HCT116 (cell line): ENCODE results near the gene ATXN7L1. TPM values are rescaled to one million over a fixed set of nuclear protein-coding genes. Genes with fewer than 3 reads are reported as not detected.
"Not testable (repeated sequence)": the region's sequence is repeated elsewhere in the genome, so short reads cannot be mapped to it uniquely, and the experiment has no call there.

Experiments
- ATAC-seq: fragments of 200-7000 bp; cut with Tn5 transposase; 2 replicates; pipeline ENCODE4 v1.9.1; 2020; ENCODE audit warnings: mild to moderate bottlenecking, moderate library complexity
- BruUV-seq: library from RNA; stranded (reverse); fragments of 400-500 nt; replicated peaks from 2 replicates; lab custom pipeline; 2021; lab: Mats Ljungman, UMichigan
- CTCF ChIA-PET: fragments of 300-600 bp; sonication (Branson Sonifier 250); formaldehyde crosslinking; loops from one replicate; lab custom pipeline; 2021; ENCODE audit warnings: antibody characterized with exemption; lab: Charles Lee
- POLR2A ChIA-PET: fragments of 300-600, 350-600 bp; sonication (Branson Sonifier 250); formaldehyde crosslinking; loops from one replicate; lab custom pipeline; 2021; ENCODE audit warnings: antibody characterized with exemption; lab: Charles Lee
- RAD21 ChIA-PET, 2 experiments: fragments of 300-600 bp; sonication (Branson Sonifier 250); formaldehyde crosslinking; loops; one replicate each; lab custom pipeline; 2023; ENCODE audit warnings: low total read pairs in 2 of 2; ENCODE audit not compliant: uncharacterized antibody in 2 of 2, unreplicated experiment in 2 of 2, low non-redundant PET in 1 of 2; lab: Charles Lee
- DNase-seq: peaks from one replicate; pipeline ENCODE4 v3.0.0-alpha.2; 2010; ENCODE audit warnings: low read depth, low spot score
- H2AFZ ChIP-seq: fragments of 200-600 bp; shearing (Covaris generic), sonication (generic); 2 replicates; pipeline ENCODE4 v1.6.1; 2017; ENCODE audit warnings: low read depth, mixed run types, mixed read lengths, antibody characterized with exemption, low read length; ENCODE audit not compliant: poor library complexity, severe bottlenecking
- H3K27ac ChIP-seq: 2 replicates; pipeline ENCODE4 v1.5.1; 2012; ENCODE audit warnings: low read depth, low read length
- H3K27me3 ChIP-seq: fragments of 200-600 bp; sonication (generic); 2 replicates; pipeline ENCODE4 v1.6.1; 2016; ENCODE audit warnings: mixed run types, low read length, mixed read lengths; ENCODE audit not compliant: insufficient read depth
- H3K36me3 ChIP-seq, 2 experiments: fragments of 200-500 bp in 1 of 2; fragments of 200-600 bp in 1 of 2; sonication (Bioruptor generic) in 1 of 2; sonication (generic) in 1 of 2; 2 replicates each; pipeline versions ENCODE4 v1.5.1 to v1.6.1; 2014 to 2016; ENCODE audit warnings: low read length in 2 of 2, inconsistent platforms in 1 of 2, mixed read lengths in 1 of 2, mixed run types in 1 of 2; ENCODE audit not compliant: insufficient read depth in 2 of 2, control insufficient read depth in 1 of 2
- H3K4me1 ChIP-seq, 2 experiments: fragments of 200-600 bp in 1 of 2; sonication (generic) in 1 of 2; 2 replicates each; pipeline versions ENCODE4 v1.5.1 to v1.6.1; 2012 to 2017; ENCODE audit warnings: low read length in 2 of 2, inconsistent platforms in 1 of 2, mild to moderate bottlenecking in 1 of 2, mixed read lengths in 1 of 2, mixed run types in 1 of 2, moderate library complexity in 1 of 2; ENCODE audit not compliant: insufficient read depth in 2 of 2, control insufficient read depth in 1 of 2
- H3K4me2 ChIP-seq: fragments of 200-600 bp; sonication (generic); 2 replicates; pipeline ENCODE4 v1.6.1; 2017; ENCODE audit warnings: mixed run types, low read length, mixed read lengths
- H3K4me3 ChIP-seq, 2 experiments: fragments of 200-600 bp in 1 of 2; sonication (generic) in 1 of 2; replicated peaks in 1 of 2; 2 replicates each; pipeline ENCODE4 v1.5.1; 2011 to 2016; ENCODE audit warnings: low read length in 2 of 2, control low read depth in 1 of 2, low read depth in 1 of 2, mild to moderate bottlenecking in 1 of 2, mixed read lengths in 1 of 2, mixed run types in 1 of 2
- H3K79me2 ChIP-seq: fragments of 200-600 bp; sonication (generic); 2 replicates; pipeline ENCODE4 v1.6.1; 2017; ENCODE audit warnings: mild to moderate bottlenecking, mixed run types, low read length, moderate library complexity, mixed read lengths; ENCODE audit not compliant: insufficient read depth
- H3K9ac ChIP-seq: fragments of 200-600 bp; sonication (generic); 2 replicates; pipeline ENCODE4 v1.6.1; 2016; ENCODE audit warnings: low read length, mixed read lengths
- H3K9me2 ChIP-seq: fragments of 200-600 bp; sonication (generic), shearing (Covaris generic); 2 replicates; pipeline ENCODE4 v1.6.1; 2017; ENCODE audit warnings: mixed run types, mild to moderate bottlenecking, moderate library complexity; ENCODE audit not compliant: insufficient read depth
- H3K9me3 ChIP-seq, 2 experiments: fragments of 200-500 bp in 1 of 2; fragments of 200-600 bp in 1 of 2; sonication (Bioruptor generic) in 1 of 2; sonication (generic) in 1 of 2; 2 replicates each; pipeline ENCODE4 v1.6.1; 2014 to 2017; ENCODE audit warnings: low read length in 2 of 2, mixed read lengths in 2 of 2, inconsistent platforms in 1 of 2, low read depth in 1 of 2, mild to moderate bottlenecking in 1 of 2, mixed run types in 1 of 2, moderate library complexity in 1 of 2; ENCODE audit not compliant: control insufficient read depth in 1 of 2, insufficient read depth in 1 of 2
- H4K20me1 ChIP-seq: fragments of 200-600 bp; sonication (generic), shearing (Covaris generic); 2 replicates; pipeline ENCODE4 v1.6.1; 2017; ENCODE audit warnings: mixed run types, mild to moderate bottlenecking, moderate library complexity; ENCODE audit not compliant: insufficient read depth
- EGR1 ChIP-seq: IDR thresholded peaks from 2 replicates; pipeline ENCODE4 v1.6.1; 2012; ENCODE audit warnings: low read depth
- EZH2 ChIP-seq: fragments of 200-600 bp; sonication (generic); IDR thresholded peaks from 2 replicates; pipeline ENCODE4 v1.6.1; 2017; ENCODE audit warnings: antibody characterized with exemption, mixed run types
- FOSL1 ChIP-seq: IDR thresholded peaks from 2 replicates; pipeline ENCODE4 v1.6.1; 2012; ENCODE audit warnings: low read depth
- POLR2A ChIP-seq: IDR thresholded peaks from 2 replicates; pipeline ENCODE4 v1.7.0; 2011; ENCODE audit warnings: borderline replicate concordance; ENCODE audit not compliant: insufficient read depth, insufficient read length; ENCODE audit errors: extremely low read depth
- POLR2AphosphoS5 ChIP-seq: IDR thresholded peaks from 2 replicates; pipeline ENCODE4 v1.6.1; 2011; ENCODE audit warnings: mild to moderate bottlenecking, low read depth, low read length, moderate library complexity
- SP1 ChIP-seq: IDR thresholded peaks from 2 replicates; pipeline ENCODE4 v1.6.1; 2012; ENCODE audit warnings: low read depth
- TCF7L2 ChIP-seq: IDR thresholded peaks from 2 replicates; pipeline ENCODE4 v1.7.0; 2011; ENCODE audit warnings: borderline replicate concordance, inconsistent platforms; ENCODE audit not compliant: insufficient read depth, insufficient read length; ENCODE audit errors: extremely low read depth
- ZFX ChIP-seq: fragments of 450-650 bp; IDR thresholded peaks from 2 replicates; pipeline ENCODE4 v1.6.1; 2017
- ZNF274 ChIP-seq: fragments of 200-500 bp; sonication (Bioruptor generic); IDR thresholded peaks from 2 replicates; pipeline ENCODE4 v1.6.1; 2014; ENCODE audit warnings: mild to moderate bottlenecking, low read depth, low read length, inconsistent platforms
- intact Hi-C: fragments of 100-400 bp; cut with micrococcal nuclease; formaldehyde crosslinking; loops from 2 replicates; pipeline ENCODE4 v1.10.0; 2022
- total RNA-seq: library from RNA; stranded (reverse); gene quantifications from one replicate; pipeline ENCODE4 v1.2.1, GENCODE V29; 2021; ENCODE audit not compliant: unreplicated experiment
- TF ChIP-seq, protein P1 (sequence below): IDR thresholded peaks from 2 replicates; pipeline ENCODE4 v1.6.1; 2012
- TF ChIP-seq, protein P2 (sequence below): IDR thresholded peaks from 2 replicates; pipeline ENCODE4 v1.6.1; 2012; ENCODE audit warnings: low read depth

The ATXN7L1 gene
- total RNA-seq, 1 experiment from 2014 or later = 11.5 TPM

DNA sequence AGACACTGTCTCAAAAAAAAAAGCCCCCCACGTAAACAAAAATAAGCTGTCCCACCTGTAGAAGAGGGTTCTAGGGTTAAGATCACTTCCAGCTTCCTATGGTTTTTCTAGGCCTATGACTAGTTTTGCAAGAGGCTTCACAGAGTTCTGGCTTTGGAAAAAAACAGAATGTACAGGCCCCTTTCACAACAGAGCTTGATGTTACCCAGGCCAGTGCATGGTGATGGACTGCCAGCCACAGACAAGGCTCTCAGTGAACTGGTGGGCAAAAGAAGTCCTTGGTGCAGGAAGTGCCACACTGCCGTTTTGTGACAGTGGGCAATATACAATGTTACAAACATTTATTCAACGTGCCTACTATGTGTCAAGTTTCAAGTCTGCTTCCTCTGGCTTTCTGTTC lies 276.8 kb downstream of the ATXN7L1 start:
- H3K79me2 ChIP-seq = no peaks in the 10 kb centered on the region
- H3K36me3 ChIP-seq = no peaks in the 10 kb centered on the region
- H3K9me3 ChIP-seq = no peaks in the 10 kb centered on the region
- H3K27me3 ChIP-seq = no peaks in the 10 kb centered on the region
- H3K4me3 ChIP-seq = no peak overlapping the region
- ChIA-PET CTCF (interaction anchor here (0.6 to 1.2 kb wide), 2 partner anchors 9 to 57 kb away, joined by 3 read pairs; no protein-coding TSS in a partner anchor), POLR2A (no interaction called here), RAD21 (no interaction called here)
- H3K9ac ChIP-seq = no peak overlapping the region
- DNase-seq (no peak), ATAC-seq (no peak)
- no peak overlapping the region for H2AFZ ChIP-seq
- no TSS peak for BruUV-seq
- TF ChIP-seq FOSL1 (no peak), TCF7L2 (no peak), POLR2A (no peak), SP1 (no peak), EZH2 (no peak), EGR1 (no peak), POLR2AphosphoS5 (no peak), ZFX (no peak), ZNF274 (no peak)
- TF ChIP-seq, protein P1, sequence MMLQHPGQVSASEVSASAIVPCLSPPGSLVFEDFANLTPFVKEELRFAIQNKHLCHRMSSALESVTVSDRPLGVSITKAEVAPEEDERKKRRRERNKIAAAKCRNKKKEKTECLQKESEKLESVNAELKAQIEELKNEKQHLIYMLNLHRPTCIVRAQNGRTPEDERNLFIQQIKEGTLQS = no peak
- TF ChIP-seq, protein P2, sequence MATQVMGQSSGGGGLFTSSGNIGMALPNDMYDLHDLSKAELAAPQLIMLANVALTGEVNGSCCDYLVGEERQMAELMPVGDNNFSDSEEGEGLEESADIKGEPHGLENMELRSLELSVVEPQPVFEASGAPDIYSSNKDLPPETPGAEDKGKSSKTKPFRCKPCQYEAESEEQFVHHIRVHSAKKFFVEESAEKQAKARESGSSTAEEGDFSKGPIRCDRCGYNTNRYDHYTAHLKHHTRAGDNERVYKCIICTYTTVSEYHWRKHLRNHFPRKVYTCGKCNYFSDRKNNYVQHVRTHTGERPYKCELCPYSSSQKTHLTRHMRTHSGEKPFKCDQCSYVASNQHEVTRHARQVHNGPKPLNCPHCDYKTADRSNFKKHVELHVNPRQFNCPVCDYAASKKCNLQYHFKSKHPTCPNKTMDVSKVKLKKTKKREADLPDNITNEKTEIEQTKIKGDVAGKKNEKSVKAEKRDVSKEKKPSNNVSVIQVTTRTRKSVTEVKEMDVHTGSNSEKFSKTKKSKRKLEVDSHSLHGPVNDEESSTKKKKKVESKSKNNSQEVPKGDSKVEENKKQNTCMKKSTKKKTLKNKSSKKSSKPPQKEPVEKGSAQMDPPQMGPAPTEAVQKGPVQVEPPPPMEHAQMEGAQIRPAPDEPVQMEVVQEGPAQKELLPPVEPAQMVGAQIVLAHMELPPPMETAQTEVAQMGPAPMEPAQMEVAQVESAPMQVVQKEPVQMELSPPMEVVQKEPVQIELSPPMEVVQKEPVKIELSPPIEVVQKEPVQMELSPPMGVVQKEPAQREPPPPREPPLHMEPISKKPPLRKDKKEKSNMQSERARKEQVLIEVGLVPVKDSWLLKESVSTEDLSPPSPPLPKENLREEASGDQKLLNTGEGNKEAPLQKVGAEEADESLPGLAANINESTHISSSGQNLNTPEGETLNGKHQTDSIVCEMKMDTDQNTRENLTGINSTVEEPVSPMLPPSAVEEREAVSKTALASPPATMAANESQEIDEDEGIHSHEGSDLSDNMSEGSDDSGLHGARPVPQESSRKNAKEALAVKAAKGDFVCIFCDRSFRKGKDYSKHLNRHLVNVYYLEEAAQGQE = no peak
- no peak overlapping the region for H3K27ac ChIP-seq
- H3K4me2 ChIP-seq = no peak overlapping the region
- no peaks in the 10 kb centered on the region for H4K20me1 ChIP-seq
- H3K9me2 ChIP-seq = no peaks in the 10 kb centered on the region
- intact Hi-C loops = no loop called here
- H3K4me1 ChIP-seq = peaks cover 0 to 5% of the 10 kb centered on the region in 2 experiments; a peak in 1 of 4 replicates

DNA sequence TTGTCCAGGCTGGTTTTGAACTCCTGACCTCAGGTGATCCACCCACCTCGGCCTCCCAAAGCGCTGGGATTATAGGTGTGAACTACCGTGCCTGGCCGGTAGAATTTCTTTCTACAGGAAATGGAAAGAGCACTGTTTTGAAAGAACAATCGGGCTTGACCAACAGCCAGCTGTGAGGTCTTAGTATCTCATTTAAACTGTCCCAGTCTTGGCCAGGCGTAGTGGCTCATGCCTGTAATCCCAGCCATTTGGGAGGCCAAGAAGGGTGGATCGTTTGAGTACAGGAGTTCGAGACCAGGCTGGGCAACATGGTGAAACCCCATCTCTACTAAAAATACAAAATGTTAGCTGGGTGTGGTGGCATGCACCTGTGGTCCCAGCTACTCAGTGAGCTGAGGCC lies 277.3 kb downstream of the ATXN7L1 start:
- H2AFZ ChIP-seq, intact Hi-C loops, H3K27ac ChIP-seq, H3K4me3 ChIP-seq, RAD21 ChIA-PET, H3K9me3 ChIP-seq, H3K79me2 ChIP-seq, H3K4me1 ChIP-seq, POLR2A ChIA-PET, H3K9me2 ChIP-seq, H4K20me1 ChIP-seq, H3K36me3 ChIP-seq, DNase-seq, H3K27me3 ChIP-seq, H3K4me2 ChIP-seq, H3K9ac ChIP-seq, BruUV-seq, ATAC-seq: not testable (repeated sequence)
- CTCF ChIA-PET = interaction anchor here (0.6 to 1.2 kb wide), 2 partner anchors 9 to 58 kb away, joined by 3 read pairs; no protein-coding TSS in a partner anchor
